ENCODE measurements around the gene FANCG. TPM values are rescaled to one million over a fixed set of nuclear protein-coding genes. Genes with fewer than 3 reads are reported as not detected.

The FANCG gene
- total RNA-seq, 4 donors from 2014 or later: 5.3 to 34.7 (median 11.6) TPM

- 84 to 85% methylated on average over 11 of the region's 11 CpGs for WGBS, 2 donors
- TF ChIP-seq POLR2A (IDR thresholded peaks at IDR 0.05) (no peak), CTCF (IDR thresholded peaks at IDR 0.05) (no peak)
- no peak for DNase-seq (ENCODE audit: low spot score in 2 of 2)
- intact Hi-C loops (cut with DNase I; ENCODE audit: low total_unique reads): no loop called here
- no peak overlapping the region for H3K4me3 ChIP-seq (ENCODE audit: low read depth, poor library complexity, severe bottlenecking)
These were observed 19.1 kb downstream of the FANCG start for GRCh38 chr9:35060548-35061207.

- H3K4me3 ChIP-seq (ENCODE audit: low read depth, poor library complexity, severe bottlenecking): no peak overlapping the region
- WGBS, 2 donors: 87 to 97% methylated on average over 10 of the region's 10 CpGs
- intact Hi-C loops (cut with DNase I; ENCODE audit: low total_unique reads): no loop called here
- TF ChIP-seq POLR2A (IDR thresholded peaks at IDR 0.05): no peak
- no peak for TF ChIP-seq CTCF (IDR thresholded peaks at IDR 0.05)
- peak in 1 of 2 donors; percentile 53 for DNase-seq (ENCODE audit: low spot score in 2 of 2)
These were observed 20.3 kb downstream of the FANCG start for GRCh38 chr9:35059438-35059837.

GRCh38 chr9:35057271-35057620, 22.5 kb downstream of the FANCG start:
- TF ChIP-seq POLR2A (IDR thresholded peaks at IDR 0.05) (no peak), CTCF (IDR thresholded peaks at IDR 0.05) (no peak)
- no peak for DNase-seq (ENCODE audit: low spot score in 2 of 2)
- intact Hi-C loops (cut with DNase I; ENCODE audit: low total_unique reads): no loop called here
- H3K4me3 ChIP-seq (ENCODE audit: low read depth, poor library complexity, severe bottlenecking): no peak overlapping the region
- WGBS, 2 donors: 97 to 99% methylated on average over 8 of the region's 8 CpGs

GRCh38 chr9:35056571-35057270, 23.0 kb downstream of the FANCG start:
- 89 to 90% methylated on average over 9 of the region's 9 CpGs for WGBS, 2 donors
- no peak overlapping the region for H3K4me3 ChIP-seq (ENCODE audit: low read depth, poor library complexity, severe bottlenecking)
- no peak for TF ChIP-seq POLR2A (IDR thresholded peaks at IDR 0.05)
- TF ChIP-seq CTCF (IDR thresholded peaks at IDR 0.05): no peak
- DNase-seq (ENCODE audit: low spot score in 2 of 2): no peak
- intact Hi-C loops (cut with DNase I; ENCODE audit: low total_unique reads): no loop called here

- WGBS, 2 donors: 94 to 96% methylated on average over 14 of the region's 14 CpGs
These were observed 24.7 kb downstream of the FANCG start for GRCh38 chr9:35054871-35055644.

More at GRCh38 chr9:35054871-35055644, 24.7 kb downstream of the FANCG start:
- DNase-seq (ENCODE audit: low spot score in 2 of 2): no peak
- TF ChIP-seq CTCF (IDR thresholded peaks at IDR 0.05) (no peak), POLR2A (IDR thresholded peaks at IDR 0.05) (no peak)
- H3K4me3 ChIP-seq (ENCODE audit: low read depth, poor library complexity, severe bottlenecking): no peak overlapping the region
- intact Hi-C loops (cut with DNase I; ENCODE audit: low total_unique reads): no loop called here
